ENCODE results near the gene JAKMIP1. TPM values are rescaled to one million over a fixed set of nuclear protein-coding genes. Genes with fewer than 3 reads are reported as not detected.

Gene JAKMIP1
- total RNA-seq, 1 experiment from 2014 or later = not detected

GRCh38 chr4:6002492-6002833 is 197.9 kb downstream of the JAKMIP1 start:
- no peak overlapping the region for H3K27ac ChIP-seq
- no peak overlapping the region for H3K4me3 ChIP-seq
- CTCF ChIA-PET = no interaction called here
- no peaks in the 10 kb centered on the region for H3K4me1 ChIP-seq (replicated peaks; ENCODE audit: insufficient read depth)
- intact Hi-C loops (cut with micrococcal nuclease; ENCODE audit: unreplicated experiment) = no loop called here
- H3K9me2 ChIP-seq (ENCODE audit: insufficient read depth) = no peaks in the 10 kb centered on the region
- H2AFZ ChIP-seq = no peak overlapping the region
- no TSS peak for BruUV-seq (replicated peaks)
- no peaks in the 10 kb centered on the region for H3K36me3 ChIP-seq (ENCODE audit: low read depth)
- TF ChIP-seq CTCF (conservative IDR thresholded peaks at IDR 0.05) (no peak), EZH2 (IDR thresholded peaks at IDR 0.05; ENCODE audit: low read depth) (no peak)
- H3K9me3 ChIP-seq (ENCODE audit: insufficient read depth, low read depth) = no peaks in the 10 kb centered on the region
- no peaks in the 10 kb centered on the region for H4K20me1 ChIP-seq (ENCODE audit: insufficient read depth)
- POLR2A ChIA-PET (ENCODE audit: unreplicated experiment) = no interaction called here
- H3K79me2 ChIP-seq (ENCODE audit: low read depth) = no peaks in the 10 kb centered on the region
- peaks cover 27% of the 10 kb centered on the region for H3K27me3 ChIP-seq (ENCODE audit: insufficient read depth, low read depth)
- no peak overlapping the region for H3K4me2 ChIP-seq
- DNase-seq = no peak
- H3F3A ChIP-seq (ENCODE audit: insufficient read depth, low read depth) = no peaks in the 10 kb centered on the region

GRCh38 chr4:6001680-6002491 is 198.5 kb downstream of the JAKMIP1 start:
- CTCF ChIA-PET = no interaction called here
- no peak for DNase-seq
- Histone ChIP-seq H3K27ac (no peak overlapping the region), H3K9me3 (ENCODE audit: insufficient read depth, low read depth) (no peaks in the 10 kb centered on the region), H3K4me2 (no peak overlapping the region), H3K4me3 (no peak overlapping the region), H3K4me1 (replicated peaks; ENCODE audit: insufficient read depth) (no peaks in the 10 kb centered on the region), H2AFZ (no peak overlapping the region), H3K27me3 (ENCODE audit: insufficient read depth, low read depth) (peaks cover 27% of the 10 kb centered on the region), H3F3A (ENCODE audit: insufficient read depth, low read depth) (no peaks in the 10 kb centered on the region), H3K79me2 (ENCODE audit: low read depth) (no peaks in the 10 kb centered on the region), H3K9me2 (ENCODE audit: insufficient read depth) (no peaks in the 10 kb centered on the region), H4K20me1 (ENCODE audit: insufficient read depth) (no peaks in the 10 kb centered on the region), H3K36me3 (ENCODE audit: low read depth) (no peaks in the 10 kb centered on the region)
- intact Hi-C loops (cut with micrococcal nuclease; ENCODE audit: unreplicated experiment) = no loop called here
- BruUV-seq (replicated peaks) = no TSS peak
- TF ChIP-seq CTCF (conservative IDR thresholded peaks at IDR 0.05) = no peak
- no peak for TF ChIP-seq EZH2 (IDR thresholded peaks at IDR 0.05; ENCODE audit: low read depth)
- POLR2A ChIA-PET (ENCODE audit: unreplicated experiment) = no interaction called here

- Histone ChIP-seq H3K79me2 (ENCODE audit: low read depth) (no peaks in the 10 kb centered on the region), H3K27me3 (ENCODE audit: insufficient read depth, low read depth) (peaks cover 30% of the 10 kb centered on the region), H3K4me2 (no peak overlapping the region), H3K9me2 (ENCODE audit: insufficient read depth) (no peaks in the 10 kb centered on the region), H3F3A (ENCODE audit: insufficient read depth, low read depth) (no peaks in the 10 kb centered on the region), H3K9me3 (ENCODE audit: insufficient read depth, low read depth) (no peaks in the 10 kb centered on the region), H2AFZ (no peak overlapping the region), H4K20me1 (ENCODE audit: insufficient read depth) (no peaks in the 10 kb centered on the region), H3K27ac (no peak overlapping the region), H3K4me3 (no peak overlapping the region), H3K4me1 (replicated peaks; ENCODE audit: insufficient read depth) (no peaks in the 10 kb centered on the region), H3K36me3 (ENCODE audit: low read depth) (no peaks in the 10 kb centered on the region)
- no peak for TF ChIP-seq EZH2 (IDR thresholded peaks at IDR 0.05; ENCODE audit: low read depth)
- no peak for TF ChIP-seq CTCF (conservative IDR thresholded peaks at IDR 0.05)
- BruUV-seq (replicated peaks) = no TSS peak
- no peak for DNase-seq
- CTCF ChIA-PET = interaction anchor here (0.6 kb wide), 2 partner anchors 85 to 732 kb away, joined by 9 to 10 read pairs; no protein-coding TSS in a partner anchor
- POLR2A ChIA-PET (ENCODE audit: unreplicated experiment) = no interaction called here
- intact Hi-C loops (cut with micrococcal nuclease; ENCODE audit: unreplicated experiment) = loop anchor here (2.0 kb wide), 1 partner anchor 251 kb away; no protein-coding TSS in a partner anchor
Measured at GRCh38 chr4:5999830-6000365, 200.5 kb downstream of the JAKMIP1 start.

Data from PC-9 (cell line).